GM19452 (cell line): ENCODE results near the gene PYM1.
"Not testable (repeated sequence)": the region's sequence is repeated elsewhere in the genome, so short reads cannot be mapped to it uniquely, and the experiment has no call there.

ENCODE experiments used
- ATAC-seq: cut with Tn5 transposase; IDR thresholded peaks from one replicate; pipeline ENCODE4 v1.9.1; 2021; ENCODE audit not compliant: unreplicated experiment

PYM1 gene

GRCh38 chr12:55940065-55940732, 12.5 kb upstream of the PYM1 start:
- ATAC-seq, result peak; percentile 98

GRCh38 chr12:55938826-55939501, 11.3 kb upstream of the PYM1 start:
- ATAC-seq, result no peak

- no peak for ATAC-seq
Observed at GRCh38 chr12:55937981-55938380, 10.3 kb upstream of the PYM1 start.

- no peak for ATAC-seq
Observed at GRCh38 chr12:55935738-55936151, 8.1 kb upstream of the PYM1 start.

- ATAC-seq, result no peak
Observed at GRCh38 chr12:55934773-55935172, 7.1 kb upstream of the PYM1 start.

- no peak for ATAC-seq
Observed at GRCh38 chr12:55933799-55934742, 6.4 kb upstream of the PYM1 start.

GRCh38 chr12:55933169-55933798, 5.6 kb upstream of the PYM1 start:
- ATAC-seq, result no peak

- no peak for ATAC-seq
Observed at GRCh38 chr12:55932551-55932910, 4.8 kb upstream of the PYM1 start.

GRCh38 chr12:55931780-55932550, 4.3 kb upstream of the PYM1 start:
- no peak for ATAC-seq

GRCh38 chr12:55931317-55931779, 3.7 kb upstream of the PYM1 start:
- no peak for ATAC-seq

- ATAC-seq, result no peak
Observed at GRCh38 chr12:55930771-55931316, 3.1 kb upstream of the PYM1 start, which contains the start of gene DGKA. DGKA (plus strand) TSS chr12:55931162; CDS start chr12:55936504, 5,342 bp downstream.

- ATAC-seq, result peak; percentile 38
Observed at GRCh38 chr12:55929306-55929791, 1.7 kb upstream of the PYM1 start.

GRCh38 chr12:55926738-55927587, 731 bp downstream of the PYM1 start:
- peak; percentile 44 for ATAC-seq

GRCh38 chr12:55925870-55926737, 1.6 kb downstream of the PYM1 start:
- peak; percentile 0 for ATAC-seq

- no peak for ATAC-seq
Observed at GRCh38 chr12:55925371-55925770, 2.3 kb downstream of the PYM1 start.

- ATAC-seq, result not testable (repeated sequence)
Observed at GRCh38 chr12:55923648-55924047, 4.0 kb downstream of the PYM1 start.

GRCh38 chr12:55922126-55922525, 5.6 kb downstream of the PYM1 start:
- no peak for ATAC-seq

GRCh38 chr12:55919032-55919431, 8.7 kb downstream of the PYM1 start:
- not testable (repeated sequence) for ATAC-seq
